PFSK-1 (cell line): ENCODE results near the gene TEDC2.

Experiments used
- FOXP2 ChIP-seq: optimal IDR thresholded peaks from 2 replicates; pipeline ENCODE3; 2011; ENCODE audit warnings: borderline replicate concordance, control low read depth, inconsistent platforms; ENCODE audit not compliant: insufficient read depth; ENCODE audit errors: extremely low read length, extremely low read depth
- POLR2AphosphoS5 ChIP-seq: IDR thresholded peaks from 2 replicates; pipeline ENCODE4 v1.6.1; 2012; ENCODE audit warnings: low read depth, mild to moderate bottlenecking, control low read depth, low read length, moderate library complexity
- SIN3A ChIP-seq: IDR thresholded peaks from 2 replicates; pipeline ENCODE4 v1.6.1; 2012; ENCODE audit warnings: mild to moderate bottlenecking, low read length, moderate library complexity, borderline replicate concordance; ENCODE audit not compliant: insufficient read depth
- TAF1 ChIP-seq: IDR thresholded peaks from 2 replicates; pipeline ENCODE4 v1.6.1; 2012; ENCODE audit warnings: low read length, control low read depth, borderline replicate concordance; ENCODE audit not compliant: insufficient read depth
- TF ChIP-seq, protein P1 (sequence below), 2 experiments: IDR thresholded peaks; 2 replicates each; pipeline versions ENCODE4 v1.6.1 to v1.8.0; 2011 to 2012; ENCODE audit warnings: low read depth in 2 of 2, low read length in 2 of 2, control low read depth in 1 of 2, inconsistent platforms in 1 of 2, mild to moderate bottlenecking in 1 of 2, moderate library complexity in 1 of 2; ENCODE audit not compliant: insufficient read depth in 1 of 2

Gene TEDC2

DNA sequence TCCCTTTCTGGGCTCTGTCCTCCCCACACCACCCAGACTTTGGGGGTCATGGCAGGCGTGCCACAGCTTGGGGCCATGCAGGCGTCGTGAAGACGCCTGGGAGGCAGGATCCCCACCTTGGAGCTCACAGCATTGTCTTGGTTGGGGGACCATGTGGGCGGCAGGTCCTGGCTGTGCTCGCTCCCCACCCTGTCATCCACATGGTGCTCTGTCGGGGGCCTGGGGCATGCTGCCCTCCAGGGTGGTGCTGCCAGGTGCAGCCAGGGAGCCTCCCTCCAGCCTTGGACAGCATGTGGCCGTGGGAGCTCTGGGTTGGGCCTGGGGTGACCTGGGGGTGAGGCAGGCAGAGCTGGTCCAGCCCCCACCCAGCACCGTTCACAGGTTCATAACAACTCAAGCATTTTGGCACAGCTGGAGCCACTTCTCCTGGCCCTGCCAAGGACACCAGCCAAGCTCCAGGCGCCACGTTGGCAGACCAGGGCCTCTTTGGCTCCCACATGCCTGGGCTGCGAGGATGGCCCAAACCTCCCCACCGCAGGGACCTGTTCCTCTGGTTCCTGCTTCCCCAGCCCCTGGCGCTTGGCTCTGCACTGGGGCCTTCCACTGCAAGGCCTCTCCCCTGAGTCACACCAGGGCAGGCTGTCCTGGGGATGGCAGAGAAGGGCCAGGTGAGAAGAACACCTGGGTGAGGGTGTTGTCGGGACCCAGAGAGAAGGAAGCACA lies 38.8 kb downstream of the TEDC2 start:
- TF ChIP-seq POLR2AphosphoS5: no peak
- TF ChIP-seq, protein P1, sequence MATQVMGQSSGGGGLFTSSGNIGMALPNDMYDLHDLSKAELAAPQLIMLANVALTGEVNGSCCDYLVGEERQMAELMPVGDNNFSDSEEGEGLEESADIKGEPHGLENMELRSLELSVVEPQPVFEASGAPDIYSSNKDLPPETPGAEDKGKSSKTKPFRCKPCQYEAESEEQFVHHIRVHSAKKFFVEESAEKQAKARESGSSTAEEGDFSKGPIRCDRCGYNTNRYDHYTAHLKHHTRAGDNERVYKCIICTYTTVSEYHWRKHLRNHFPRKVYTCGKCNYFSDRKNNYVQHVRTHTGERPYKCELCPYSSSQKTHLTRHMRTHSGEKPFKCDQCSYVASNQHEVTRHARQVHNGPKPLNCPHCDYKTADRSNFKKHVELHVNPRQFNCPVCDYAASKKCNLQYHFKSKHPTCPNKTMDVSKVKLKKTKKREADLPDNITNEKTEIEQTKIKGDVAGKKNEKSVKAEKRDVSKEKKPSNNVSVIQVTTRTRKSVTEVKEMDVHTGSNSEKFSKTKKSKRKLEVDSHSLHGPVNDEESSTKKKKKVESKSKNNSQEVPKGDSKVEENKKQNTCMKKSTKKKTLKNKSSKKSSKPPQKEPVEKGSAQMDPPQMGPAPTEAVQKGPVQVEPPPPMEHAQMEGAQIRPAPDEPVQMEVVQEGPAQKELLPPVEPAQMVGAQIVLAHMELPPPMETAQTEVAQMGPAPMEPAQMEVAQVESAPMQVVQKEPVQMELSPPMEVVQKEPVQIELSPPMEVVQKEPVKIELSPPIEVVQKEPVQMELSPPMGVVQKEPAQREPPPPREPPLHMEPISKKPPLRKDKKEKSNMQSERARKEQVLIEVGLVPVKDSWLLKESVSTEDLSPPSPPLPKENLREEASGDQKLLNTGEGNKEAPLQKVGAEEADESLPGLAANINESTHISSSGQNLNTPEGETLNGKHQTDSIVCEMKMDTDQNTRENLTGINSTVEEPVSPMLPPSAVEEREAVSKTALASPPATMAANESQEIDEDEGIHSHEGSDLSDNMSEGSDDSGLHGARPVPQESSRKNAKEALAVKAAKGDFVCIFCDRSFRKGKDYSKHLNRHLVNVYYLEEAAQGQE (IDR thresholded peaks at IDR 0.05; ENCODE audit: insufficient read depth in 1 of 2, low read depth in 2 of 2, low read length in 2 of 2): no peak
- TF ChIP-seq SIN3A: no peak
- no peak for TF ChIP-seq TAF1
- no peak for TF ChIP-seq FOXP2

DNA sequence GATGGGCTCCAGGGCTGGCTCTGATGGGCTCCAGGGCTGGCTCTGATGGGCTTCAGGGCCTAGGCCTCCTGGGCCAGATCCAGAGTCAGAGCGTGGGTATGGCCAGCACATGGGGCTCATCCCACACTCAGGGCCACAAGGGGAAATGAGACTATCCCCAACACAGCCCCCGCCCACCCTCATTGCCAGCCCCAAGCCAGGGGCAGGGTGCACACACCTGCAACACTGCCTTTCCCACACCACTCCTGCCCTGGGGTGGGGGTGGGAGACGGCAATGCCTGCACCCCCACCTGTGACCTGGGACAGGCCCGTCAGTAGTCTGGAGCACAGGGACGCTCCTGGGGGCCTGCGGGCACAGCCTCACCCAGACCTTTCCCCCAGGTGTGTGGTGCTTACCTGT lies 39.5 kb downstream of the TEDC2 start:
- TF ChIP-seq, protein P1 (IDR thresholded peaks at IDR 0.05; ENCODE audit: insufficient read depth in 1 of 2, low read depth in 2 of 2, low read length in 2 of 2): no peak
- TF ChIP-seq POLR2AphosphoS5: no peak
- no peak for TF ChIP-seq TAF1
- TF ChIP-seq SIN3A: no peak
- no peak for TF ChIP-seq FOXP2

DNA sequence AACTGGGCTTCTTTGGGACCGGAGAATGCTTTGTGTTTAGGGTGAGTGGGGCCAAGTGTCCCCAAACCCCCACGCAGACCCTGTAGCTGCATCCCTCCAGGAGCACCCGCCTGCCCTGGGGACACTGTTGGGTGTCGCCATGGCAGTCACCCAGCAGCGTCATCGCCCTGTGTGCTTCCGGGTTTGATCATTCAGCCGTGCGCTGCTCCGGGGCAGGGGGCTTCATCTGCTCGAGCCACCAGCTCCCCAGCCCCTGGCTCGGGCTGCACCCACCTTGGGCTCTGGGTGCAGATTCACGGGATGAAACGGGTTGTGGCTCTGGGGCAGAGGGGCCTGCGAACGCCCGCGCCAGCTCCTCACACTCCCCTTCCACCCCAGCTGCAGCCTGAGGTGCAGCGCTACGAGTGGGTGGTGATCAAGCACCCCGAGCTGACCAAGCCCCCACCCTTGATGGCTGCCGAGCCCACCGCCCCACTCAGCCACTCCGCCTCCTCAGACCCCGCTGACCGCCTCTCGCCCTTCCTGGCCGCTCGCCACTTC lies 40.1 kb downstream of the TEDC2 start:
- TF ChIP-seq, protein P1 (IDR thresholded peaks at IDR 0.05; ENCODE audit: insufficient read depth in 1 of 2, low read depth in 2 of 2, low read length in 2 of 2): no peak
- no peak for TF ChIP-seq SIN3A
- TF ChIP-seq TAF1: no peak
- no peak for TF ChIP-seq FOXP2
- TF ChIP-seq POLR2AphosphoS5: no peak

DNA sequence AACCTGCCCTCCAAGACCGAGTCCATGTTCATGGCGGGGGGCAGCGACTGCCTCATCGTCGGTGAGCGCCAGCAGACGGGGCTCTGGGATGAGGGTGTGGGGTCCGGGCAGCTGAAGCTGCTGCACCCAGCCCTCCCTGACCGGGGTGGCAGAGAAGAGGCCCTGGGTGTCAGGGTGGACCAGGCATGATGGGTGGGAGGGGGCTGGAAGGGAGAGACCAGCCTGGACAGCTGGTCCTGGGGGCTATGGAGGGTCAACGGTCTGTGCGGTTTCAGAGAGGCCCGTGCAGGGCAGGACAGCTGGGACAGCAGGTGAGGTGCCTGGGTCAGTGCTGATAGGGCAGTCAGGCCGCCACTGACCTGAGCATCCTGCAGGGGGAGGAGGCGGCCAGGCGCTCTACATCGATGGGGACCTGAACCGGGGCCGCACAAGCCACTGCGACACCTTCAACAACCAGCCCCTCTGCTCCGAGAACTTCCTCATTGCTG lies 40.6 kb downstream of the TEDC2 start:
- TF ChIP-seq TAF1 (no peak), SIN3A (no peak), POLR2AphosphoS5 (no peak), FOXP2 (no peak)
- TF ChIP-seq, protein P1 (IDR thresholded peaks at IDR 0.05; ENCODE audit: insufficient read depth in 1 of 2, low read depth in 2 of 2, low read length in 2 of 2): no peak
